Tibial nerve (tissue), 4 donors: ENCODE results near the gene FRMD4A. TPM values are rescaled to one million over a fixed set of nuclear protein-coding genes. Genes with fewer than 3 reads are reported as not detected.

Experiments
- DNase-seq, 2 donors: peaks; one replicate each; pipeline ENCODE4 v3.0.0-alpha.2; 2019; ENCODE audit warnings: low spot score in 2 of 2
- H3K27ac ChIP-seq, 4 donors: fragments of 200-600 bp; sonication (generic) in 3 of 4; one replicate each; pipeline ENCODE4 v1.5.1; 2017 to 2019; ENCODE audit warnings: mild to moderate bottlenecking in 1 of 4
- H3K27me3 ChIP-seq, 2 donors: fragments of 200-600 bp; sonication (generic) in 1 of 2; one replicate each; pipeline versions ENCODE4 v1.5.1 to v1.6.0; 2017 to 2019
- H3K36me3 ChIP-seq, 3 donors: fragments of 200-600 bp; sonication (generic); one replicate each; pipeline ENCODE4 v1.5.1; 2018 to 2019
- H3K4me1 ChIP-seq, 4 donors: fragments of 200-600 bp; sonication (generic) in 3 of 4; one replicate each; pipeline ENCODE4 v1.5.1; 2017 to 2019
- H3K4me3 ChIP-seq, 4 donors: fragments of 200-600 bp; sonication (generic) in 3 of 4; one replicate each; pipeline ENCODE4 v1.5.1; 2017 to 2019; ENCODE audit warnings: mild to moderate bottlenecking in 1 of 4, moderate library complexity in 1 of 4
- H3K9me3 ChIP-seq, 4 donors: fragments of 200-600 bp; sonication (generic) in 3 of 4; one replicate each; pipeline ENCODE4 v1.5.1; 2017 to 2019
- CTCF ChIP-seq, 5 experiments: fragments of 200-600 bp in 3 of 5; fragments of 450-650 bp in 2 of 5; sonication (generic) in 3 of 5; IDR thresholded peaks; one replicate each; pipeline ENCODE4 v1.5.1; 2016 to 2019; ENCODE audit warnings: antibody characterized with exemption in 5 of 5, mild to moderate bottlenecking in 3 of 5, moderate library complexity in 2 of 5
- EP300 ChIP-seq, 2 donors: sonication (generic); formaldehyde crosslinking; IDR thresholded peaks; one replicate each; pipeline ENCODE4 v1.6.1; 2017; ENCODE audit warnings: antibody characterized with exemption in 2 of 2, mild to moderate bottlenecking in 1 of 2
- POLR2A ChIP-seq, 2 donors: fragments of 450-650 bp; IDR thresholded peaks; one replicate each; pipeline ENCODE4 v1.6.1; 2017; ENCODE audit warnings: antibody characterized with exemption in 2 of 2, mild to moderate bottlenecking in 2 of 2, moderate library complexity in 2 of 2
- WGBS, 2 donors: methylation state at CpG; one replicate each; pipeline ENCODE4 v1.1.5; 2018; 5-methylcytosine and 5-hydroxymethylcytosine counted together
- total RNA-seq, 4 donors: library from RNA; depleted of rRNA; stranded (reverse); fragments of >200 nt; gene quantifications; one replicate each; pipeline ENCODE4 v1.1.0, GENCODE V29; 2016

FRMD4A gene
- total RNA-seq, 4 donors from 2014 or later, result 39.8 to 89.7 (median 53.9) TPM

GRCh38 chr10:13853854-13854253 lies 476.9 kb downstream of the FRMD4A start:
- WGBS, 2 donors, result 40 to 42% methylated on average over 6 of the region's 6 CpGs
- H3K9me3 ChIP-seq, result no peaks in the 10 kb centered on the region
- no peaks in the 10 kb centered on the region for H3K27me3 ChIP-seq
- peak in 1 of 2 donors; percentile 34 for TF ChIP-seq EP300 (IDR thresholded peaks at IDR 0.05)
- TF ChIP-seq POLR2A (IDR thresholded peaks at IDR 0.05), result no peak
- H3K4me3 ChIP-seq, result no peak overlapping the region
- H3K4me1 ChIP-seq, result peaks cover 0 to 27% (median 19%) of the 10 kb centered on the region in 4 donors
- peak in 1 of 2 donors; percentile 36 for DNase-seq
- H3K27ac ChIP-seq, result peak overlapping the region in 3 of 4 donors; percentile 37 to 83 (median 61)
- no peaks in the 10 kb centered on the region for H3K36me3 ChIP-seq

GRCh38 chr10:13852872-13853271 lies 477.9 kb downstream of the FRMD4A start:
- Histone ChIP-seq H3K36me3 (no peaks in the 10 kb centered on the region), H3K4me3 (no peak overlapping the region), H3K9me3 (no peaks in the 10 kb centered on the region), H3K27me3 (no peaks in the 10 kb centered on the region), H3K4me1 (peaks cover 0 to 32% (median 19%) of the 10 kb centered on the region in 4 donors), H3K27ac (peak overlapping the region in 3 of 4 donors; percentile 23 to 83 (median 61))
- no peak for TF ChIP-seq CTCF (IDR thresholded peaks at IDR 0.05)
- no peak for TF ChIP-seq POLR2A (IDR thresholded peaks at IDR 0.05)
- peak; percentile 76 to 81 for TF ChIP-seq EP300 (IDR thresholded peaks at IDR 0.05)
- DNase-seq, result no peak
- WGBS, 2 donors, result 68 to 69% methylated on average over 5 of the region's 5 CpGs

GRCh38 chr10:13851906-13852305 lies 478.8 kb downstream of the FRMD4A start:
- TF ChIP-seq EP300 (IDR thresholded peaks at IDR 0.05) (no peak), CTCF (IDR thresholded peaks at IDR 0.05) (no peak), POLR2A (IDR thresholded peaks at IDR 0.05) (no peak)
- Histone ChIP-seq H3K4me1 (peaks cover 0 to 41% (median 21%) of the 10 kb centered on the region in 4 donors), H3K4me3 (no peak overlapping the region), H3K27me3 (no peaks in the 10 kb centered on the region), H3K27ac (peak overlapping the region in 2 of 4 donors; percentile 36 to 83), H3K9me3 (no peaks in the 10 kb centered on the region), H3K36me3 (no peaks in the 10 kb centered on the region)
- DNase-seq, result no peak
- WGBS, 2 donors, result 73 to 78% methylated on average over 2 of the region's 2 CpGs

- H3K9me3 ChIP-seq, result no peaks in the 10 kb centered on the region
- no peaks in the 10 kb centered on the region for H3K27me3 ChIP-seq
- no peaks in the 10 kb centered on the region for H3K36me3 ChIP-seq
- no peak for DNase-seq
- 73% methylated on average over 14 to 16 of the region's 16 CpGs for WGBS, 2 donors
- no peak overlapping the region for H3K4me3 ChIP-seq
- H3K27ac ChIP-seq, result peak overlapping the region in 1 of 4 donors; percentile 6
- TF ChIP-seq EP300 (IDR thresholded peaks at IDR 0.05), result no peak
- no peak for TF ChIP-seq CTCF (IDR thresholded peaks at IDR 0.05)
- TF ChIP-seq POLR2A (IDR thresholded peaks at IDR 0.05), result no peak
- H3K4me1 ChIP-seq, result peaks cover 0 to 45% (median 18%) of the 10 kb centered on the region in 4 donors
Observed at GRCh38 chr10:13848520-13849445, 481.9 kb downstream of the FRMD4A start.

- no peak overlapping the region for H3K4me3 ChIP-seq
- H3K27ac ChIP-seq, result peak overlapping the region in 1 of 4 donors; percentile 44
- no peaks in the 10 kb centered on the region for H3K9me3 ChIP-seq
- no peaks in the 10 kb centered on the region for H3K36me3 ChIP-seq
- TF ChIP-seq POLR2A (IDR thresholded peaks at IDR 0.05), result no peak
- WGBS, 2 donors, result 69 to 82% methylated on average over 8 of the region's 8 CpGs
- peaks cover 0 to 38% (median 7%) of the 10 kb centered on the region in 4 donors for H3K4me1 ChIP-seq
- no peak for DNase-seq
- no peaks in the 10 kb centered on the region for H3K27me3 ChIP-seq
Observed at GRCh38 chr10:13847201-13847631, 483.5 kb downstream of the FRMD4A start.

GRCh38 chr10:13845897-13846296 lies 484.8 kb downstream of the FRMD4A start:
- H3K36me3 ChIP-seq, result no peaks in the 10 kb centered on the region
- H3K4me1 ChIP-seq, result peaks cover 0 to 45% (median 8%) of the 10 kb centered on the region in 4 donors
- DNase-seq, result no peak
- H3K4me3 ChIP-seq, result no peak overlapping the region
- H3K27ac ChIP-seq, result no peak overlapping the region
- no peaks in the 10 kb centered on the region for H3K9me3 ChIP-seq
- TF ChIP-seq EP300 (IDR thresholded peaks at IDR 0.05), result no peak
- no peak for TF ChIP-seq CTCF (IDR thresholded peaks at IDR 0.05)
- TF ChIP-seq POLR2A (IDR thresholded peaks at IDR 0.05), result no peak
- H3K27me3 ChIP-seq, result no peaks in the 10 kb centered on the region
- WGBS, 2 donors, result 92 to 95% methylated on average over 4 of the region's 4 CpGs
